GM18508 (cell line): ENCODE data around the gene PCNX1.
"Not testable (repeated sequence)": the region's sequence is repeated elsewhere in the genome, so short reads cannot be mapped to it uniquely, and the experiment has no call there.

ENCODE experiments used
- ATAC-seq: cut with Tn5 transposase; IDR thresholded peaks from one replicate; pipeline ENCODE4 v1.9.1; 2021; ENCODE audit warnings: moderate number of reproducible peaks; ENCODE audit not compliant: insufficient read depth, unreplicated experiment

Gene PCNX1

GRCh38 chr14:71061458-71061857 lies 154.2 kb downstream of the PCNX1 start:
- ATAC-seq: no peak

- ATAC-seq: no peak
These were observed 155.5 kb downstream of the PCNX1 start for GRCh38 chr14:71062581-71063303.

GRCh38 chr14:71063351-71063750 lies 156.1 kb downstream of the PCNX1 start:
- ATAC-seq: no peak

- ATAC-seq: not testable (repeated sequence)
These were observed 157.5 kb downstream of the PCNX1 start for GRCh38 chr14:71064747-71065146.

- no peak for ATAC-seq
These were observed 162.9 kb downstream of the PCNX1 start for GRCh38 chr14:71070169-71070568.

- no peak for ATAC-seq
These were observed 163.8 kb downstream of the PCNX1 start for GRCh38 chr14:71071042-71071441.

GRCh38 chr14:71076462-71077092 lies 169.3 kb downstream of the PCNX1 start:
- ATAC-seq: no peak

- no peak for ATAC-seq
These were observed 171.2 kb downstream of the PCNX1 start for GRCh38 chr14:71078500-71078899.

GRCh38 chr14:71086567-71086966 lies 179.3 kb downstream of the PCNX1 start:
- ATAC-seq: no peak

- ATAC-seq: no peak
These were observed 182.7 kb downstream of the PCNX1 start for GRCh38 chr14:71089971-71090370.

GRCh38 chr14:71094722-71095121 lies 187.5 kb downstream of the PCNX1 start:
- ATAC-seq: no peak

- no peak for ATAC-seq
These were observed 189.7 kb downstream of the PCNX1 start for GRCh38 chr14:71096947-71097346.

- ATAC-seq: no peak
These were observed 196.6 kb downstream of the PCNX1 start for GRCh38 chr14:71103662-71104484.

GRCh38 chr14:71105177-71105576 lies 197.9 kb downstream of the PCNX1 start:
- ATAC-seq: no peak

GRCh38 chr14:71107921-71108320 lies 200.7 kb downstream of the PCNX1 start:
- ATAC-seq: no peak

GRCh38 chr14:71108398-71109119 lies 201.3 kb downstream of the PCNX1 start:
- no peak for ATAC-seq

- no peak for ATAC-seq
These were observed 206.1 kb downstream of the PCNX1 start for GRCh38 chr14:71113376-71113775.

- ATAC-seq: no peak
These were observed 207.3 kb downstream of the PCNX1 start for GRCh38 chr14:71114565-71114964.

- ATAC-seq: no peak
These were observed 208.0 kb downstream of the PCNX1 start for GRCh38 chr14:71115306-71115705.

- no peak for ATAC-seq
These were observed 208.7 kb downstream of the PCNX1 start for GRCh38 chr14:71115821-71116567.
